Nephron progenitor cell (in vitro differentiated cells): Measurements from ENCODE around the gene AJAP1.
A peak's percentile ranks its signal among the peaks of the same experiment; 100 is the strongest.

Experiments
- DNase-seq: peaks from one replicate; pipeline ENCODE4 v3.0.0; 2021
- H3K27ac Mint-ChIP-seq: 2 replicates; pipeline ENCODE4 v1.8.0; 2021; ENCODE audit warnings: mild to moderate bottlenecking, moderate library complexity, mixed read lengths
- H3K27me3 Mint-ChIP-seq: 2 replicates; pipeline ENCODE4 v1.8.0; 2021; ENCODE audit warnings: mild to moderate bottlenecking, low read depth, mixed read lengths; ENCODE audit not compliant: poor library complexity
- H3K36me3 Mint-ChIP-seq: 2 replicates; pipeline ENCODE4 v1.8.0; 2021; ENCODE audit warnings: low read depth, mixed read lengths
- H3K4me1 Mint-ChIP-seq: 2 replicates; pipeline ENCODE4 v1.8.0; 2021; ENCODE audit warnings: mixed read lengths
- H3K4me3 Mint-ChIP-seq: 2 replicates; pipeline ENCODE4 v1.8.0; 2021; ENCODE audit warnings: mild to moderate bottlenecking, moderate library complexity, mixed read lengths
- H3K9me3 Mint-ChIP-seq: 2 replicates; pipeline ENCODE4 v1.8.0; 2021; ENCODE audit warnings: mild to moderate bottlenecking, moderate library complexity, mixed read lengths
- CTCF ChIP-seq: fragments of 200-600 bp; sonication (generic); IDR thresholded peaks from 2 replicates; pipeline ENCODE4 v1.5.0; 2021; ENCODE audit warnings: antibody characterized with exemption

AJAP1 gene

GRCh38 chr1:4695241-4695640, 40.8 kb downstream of the AJAP1 start:
- H3K4me3 Mint-ChIP-seq: no peak overlapping the region
- H3K27me3 Mint-ChIP-seq: peaks cover 20% of the 10 kb centered on the region
- no peaks in the 10 kb centered on the region for H3K9me3 Mint-ChIP-seq
- no peak for TF ChIP-seq CTCF
- H3K36me3 Mint-ChIP-seq: no peaks in the 10 kb centered on the region
- H3K4me1 Mint-ChIP-seq: peaks cover 15% of the 10 kb centered on the region
- no peak for DNase-seq
- H3K27ac Mint-ChIP-seq: no peak overlapping the region

GRCh38 chr1:4696161-4696745, 41.8 kb downstream of the AJAP1 start:
- Mint-ChIP-seq H3K27ac (no peak overlapping the region), H3K36me3 (no peaks in the 10 kb centered on the region), H3K4me1 (peaks cover 19% of the 10 kb centered on the region), H3K27me3 (peaks cover 20% of the 10 kb centered on the region), H3K9me3 (no peaks in the 10 kb centered on the region), H3K4me3 (no peak overlapping the region)
- no peak for DNase-seq
- no peak for TF ChIP-seq CTCF

DNA sequence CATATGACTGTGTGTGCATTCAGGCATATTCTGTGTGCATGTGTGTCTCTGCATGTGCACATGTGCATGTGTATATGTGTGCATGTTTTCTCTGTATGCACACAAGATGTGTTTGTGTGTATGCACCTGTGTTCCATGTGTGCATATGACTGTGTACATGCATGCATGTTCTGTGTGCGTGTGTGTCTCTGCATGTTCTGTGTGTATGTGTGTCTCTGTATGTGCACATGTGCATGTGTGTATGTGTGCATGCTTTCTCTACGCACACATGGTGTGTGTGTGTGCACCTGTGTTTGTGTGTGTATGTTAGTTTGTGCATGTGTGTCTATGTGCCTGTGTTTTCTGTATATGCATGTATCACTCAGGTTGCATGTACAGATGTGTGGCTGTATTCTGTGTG, 42.3 kb downstream of the AJAP1 start:
- peaks cover 22% of the 10 kb centered on the region for H3K27me3 Mint-ChIP-seq

DNA sequence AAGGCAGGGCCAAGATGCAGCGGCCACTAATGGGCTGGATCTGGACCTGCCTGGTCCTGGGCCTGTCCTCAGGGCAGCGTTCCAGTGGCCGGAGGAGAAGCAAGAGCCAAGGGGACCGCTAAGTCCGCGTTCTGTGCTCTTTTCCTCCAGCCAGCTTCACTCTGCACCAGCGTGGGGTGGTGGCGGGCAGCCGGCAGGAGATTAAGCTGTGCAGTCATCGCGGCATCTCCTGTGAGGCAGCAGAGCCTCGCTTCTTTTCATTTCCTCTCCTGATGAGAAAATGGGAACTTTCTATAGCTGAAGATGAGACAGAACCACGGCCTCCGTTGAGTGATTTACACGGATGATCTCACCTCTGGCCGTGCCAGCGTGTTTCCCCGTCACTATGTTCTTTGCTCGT, 43.4 kb downstream of the AJAP1 start:
- H3K4me3 Mint-ChIP-seq: no peak overlapping the region
- TF ChIP-seq CTCF: no peak

More for the DNA sequence above, 42.3 kb downstream of the AJAP1 start:
- H3K4me1 Mint-ChIP-seq: peaks cover 19% of the 10 kb centered on the region
- H3K27ac Mint-ChIP-seq: no peak overlapping the region
- no peak for DNase-seq
- H3K36me3 Mint-ChIP-seq: no peaks in the 10 kb centered on the region
- H3K4me3 Mint-ChIP-seq: no peak overlapping the region
- no peaks in the 10 kb centered on the region for H3K9me3 Mint-ChIP-seq
- TF ChIP-seq CTCF: no peak

DNA sequence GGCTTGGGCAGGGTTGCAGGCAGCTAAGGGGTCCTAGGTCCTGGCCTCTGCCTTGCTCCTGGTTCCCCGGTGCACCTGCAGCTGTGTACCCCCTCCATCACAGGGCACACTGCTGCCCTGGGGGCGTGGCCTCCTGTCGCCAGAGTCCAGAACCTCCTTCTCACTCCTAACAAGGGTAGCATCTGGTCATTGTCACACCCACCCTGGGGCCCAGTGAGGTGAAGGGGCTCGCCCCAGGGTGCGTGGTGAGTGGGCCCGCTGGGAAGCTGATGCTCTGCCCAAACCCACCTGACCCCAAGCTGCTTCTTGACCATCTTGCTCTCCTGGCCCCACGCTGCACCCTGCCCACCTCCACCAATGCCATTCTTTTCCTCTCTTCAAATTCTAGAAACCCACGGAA, 44.5 kb downstream of the AJAP1 start:
- Mint-ChIP-seq H3K27ac (no peak overlapping the region), H3K9me3 (peaks cover 5% of the 10 kb centered on the region), H3K36me3 (no peaks in the 10 kb centered on the region), H3K4me3 (no peak overlapping the region), H3K4me1 (peaks cover 25% of the 10 kb centered on the region), H3K27me3 (peaks cover 22% of the 10 kb centered on the region)
- TF ChIP-seq CTCF: no peak
- no peak for DNase-seq

More for the DNA sequence above, 43.4 kb downstream of the AJAP1 start:
- peaks cover 21% of the 10 kb centered on the region for H3K4me1 Mint-ChIP-seq
- H3K27me3 Mint-ChIP-seq: peaks cover 22% of the 10 kb centered on the region
- H3K9me3 Mint-ChIP-seq: peaks cover under 1% of the 10 kb centered on the region
- no peaks in the 10 kb centered on the region for H3K36me3 Mint-ChIP-seq
- peak overlapping the region; percentile 31 for H3K27ac Mint-ChIP-seq
- no peak for DNase-seq
